Stimulated activated memory B cell treated with anti-CD40 and anti-IgM and Interleukin-4, amounts not matched to agents 10 μg/mL and 1 μg/mL and 100 μg/mL, for 72 hours (primary cell): Measurements from ENCODE around the gene ZCWPW1.
"Not testable (repeated sequence)": the region's sequence is repeated elsewhere in the genome, so short reads cannot be mapped to it uniquely, and the experiment has no call there.

Source experiments
- ATAC-seq: fragments of 150-1000 bp; cut with Tn5 transposase; 2 replicates; pipeline ENCODE4 v1.10.0; 2021
- H3K27ac Mint-ChIP-seq: one replicate; pipeline ENCODE4 v1.8.0; 2022; ENCODE audit warnings: mild to moderate bottlenecking, mixed read lengths
- H3K27me3 Mint-ChIP-seq: one replicate; pipeline ENCODE4 v1.8.0; 2022; ENCODE audit warnings: mixed read lengths
- H3K36me3 Mint-ChIP-seq: one replicate; pipeline ENCODE4 v1.8.0; 2022; ENCODE audit warnings: mixed read lengths
- H3K4me1 Mint-ChIP-seq: one replicate; pipeline ENCODE4 v1.8.0; 2022; ENCODE audit warnings: mixed read lengths
- H3K4me3 Mint-ChIP-seq: one replicate; pipeline ENCODE4 v1.8.0; 2022; ENCODE audit warnings: mild to moderate bottlenecking, moderate library complexity, mixed read lengths
- H3K9me3 Mint-ChIP-seq: one replicate; pipeline ENCODE4 v1.8.0; 2022; ENCODE audit warnings: mixed read lengths

The ZCWPW1 gene

DNA sequence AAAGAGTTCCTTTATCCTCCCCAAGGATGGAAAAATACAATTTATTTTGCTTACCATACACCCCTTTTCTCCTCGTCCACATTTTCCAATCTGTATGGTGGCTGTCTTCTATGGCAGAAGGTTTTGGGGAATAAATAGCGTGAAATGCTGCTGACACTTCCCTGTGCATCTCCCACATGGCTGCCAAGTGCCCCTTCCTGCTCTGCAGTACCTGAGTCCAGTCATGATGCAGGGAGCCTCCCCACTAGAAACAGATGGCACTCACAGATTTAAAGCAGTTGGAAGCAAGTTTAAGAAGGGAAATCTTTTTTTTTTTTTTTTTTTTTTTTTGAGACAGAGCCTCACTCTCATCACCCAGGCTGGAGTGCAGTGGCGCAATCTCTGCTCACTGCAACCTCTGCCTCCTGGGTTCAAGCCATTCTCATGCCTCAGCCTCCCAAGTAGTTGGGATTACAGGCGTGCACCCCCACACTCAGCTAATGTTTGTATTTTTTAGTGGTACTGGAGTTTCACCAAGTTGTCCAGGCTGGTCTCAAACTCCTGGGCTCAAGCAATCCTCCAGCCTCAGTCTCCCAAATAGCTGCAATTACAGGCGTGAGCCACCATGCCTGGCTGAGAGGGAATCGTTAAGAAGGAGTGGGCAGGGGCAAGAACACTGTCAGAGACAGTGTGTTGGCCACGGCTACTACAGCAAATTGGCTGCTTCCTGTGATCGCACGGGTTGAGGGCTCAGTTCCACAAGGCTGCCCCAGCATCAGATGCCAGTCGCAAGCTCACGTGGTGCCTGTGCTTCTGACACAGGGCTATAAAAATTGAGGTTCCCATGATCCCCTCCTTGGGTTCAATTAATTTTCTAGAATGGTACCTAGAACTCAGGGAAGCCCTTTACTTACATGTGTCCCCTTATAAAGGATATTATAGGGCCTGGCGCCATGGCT is 60.6 kb downstream of the ZCWPW1 start:
- Mint-ChIP-seq H3K4me3 (peak overlapping the region; percentile 46), H3K27me3 (no peaks in the 10 kb centered on the region), H3K27ac (peak overlapping the region; percentile 94)

DNA sequence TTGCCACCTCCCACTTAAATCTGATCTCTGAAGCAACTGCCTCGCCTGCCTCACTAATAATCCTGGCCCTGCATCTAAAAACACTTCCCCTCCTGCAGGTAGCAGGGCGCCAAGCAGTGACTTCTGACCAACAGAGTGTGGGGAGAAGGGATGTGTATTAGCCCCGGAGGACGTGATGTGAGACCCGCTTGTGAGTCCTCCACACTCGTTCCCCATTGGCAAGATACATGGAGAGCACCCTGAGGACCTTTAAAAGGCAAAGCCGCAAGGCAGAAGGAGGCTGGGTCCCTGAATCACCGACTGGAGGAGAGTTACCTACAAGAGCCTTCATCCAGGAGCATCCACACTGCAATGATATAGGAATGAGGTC is 61.3 kb downstream of the ZCWPW1 start:
- no peak for ATAC-seq
- H3K27ac Mint-ChIP-seq, result peak overlapping the region; percentile 94
- H3K4me1 Mint-ChIP-seq, result peaks cover 83% of the 10 kb centered on the region
- peak overlapping the region; percentile 48 for H3K4me3 Mint-ChIP-seq
- H3K27me3 Mint-ChIP-seq, result no peaks in the 10 kb centered on the region
- no peaks in the 10 kb centered on the region for H3K9me3 Mint-ChIP-seq
- H3K36me3 Mint-ChIP-seq, result peaks cover 24% of the 10 kb centered on the region

More for the DNA sequence above, 60.6 kb downstream of the ZCWPW1 start:
- no peaks in the 10 kb centered on the region for H3K9me3 Mint-ChIP-seq
- ATAC-seq, result peak; percentile 54
- peaks cover 17% of the 10 kb centered on the region for H3K36me3 Mint-ChIP-seq
- H3K4me1 Mint-ChIP-seq, result peaks cover 91% of the 10 kb centered on the region

GRCh38 chr7:100366411-100367250 is 61.9 kb downstream of the ZCWPW1 start:
- Mint-ChIP-seq H3K4me3 (peak overlapping the region; percentile 49), H3K36me3 (peaks cover 30% of the 10 kb centered on the region), H3K4me1 (peaks cover 77% of the 10 kb centered on the region), H3K27ac (peak overlapping the region; percentile 94), H3K27me3 (no peaks in the 10 kb centered on the region), H3K9me3 (no peaks in the 10 kb centered on the region)
- ATAC-seq, result peak; percentile 44

DNA sequence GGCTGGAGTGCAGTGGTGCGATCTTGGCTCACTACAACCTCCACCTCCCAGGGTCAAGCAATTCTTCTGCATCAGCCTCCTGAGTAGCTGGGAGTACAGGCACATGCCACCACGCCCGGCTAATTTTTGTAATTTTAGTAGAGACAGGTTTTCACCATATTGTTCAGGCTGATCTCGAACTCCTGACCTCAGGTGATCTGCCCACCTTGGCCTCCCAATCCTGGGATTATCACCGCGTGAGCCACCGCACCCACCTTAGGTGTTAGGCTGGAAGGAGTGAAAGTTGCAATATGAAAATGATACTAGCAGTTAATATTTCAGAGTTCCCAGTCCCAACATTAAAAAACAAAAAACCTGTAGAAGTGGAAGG is 62.5 kb downstream of the ZCWPW1 start:
- H3K4me1 Mint-ChIP-seq, result peaks cover 71% of the 10 kb centered on the region
- H3K4me3 Mint-ChIP-seq, result peak overlapping the region; percentile 49
- H3K36me3 Mint-ChIP-seq, result peaks cover 37% of the 10 kb centered on the region
- ATAC-seq, H3K27me3 Mint-ChIP-seq, H3K9me3 Mint-ChIP-seq: not testable (repeated sequence)
- peak overlapping the region; percentile 94 for H3K27ac Mint-ChIP-seq

DNA sequence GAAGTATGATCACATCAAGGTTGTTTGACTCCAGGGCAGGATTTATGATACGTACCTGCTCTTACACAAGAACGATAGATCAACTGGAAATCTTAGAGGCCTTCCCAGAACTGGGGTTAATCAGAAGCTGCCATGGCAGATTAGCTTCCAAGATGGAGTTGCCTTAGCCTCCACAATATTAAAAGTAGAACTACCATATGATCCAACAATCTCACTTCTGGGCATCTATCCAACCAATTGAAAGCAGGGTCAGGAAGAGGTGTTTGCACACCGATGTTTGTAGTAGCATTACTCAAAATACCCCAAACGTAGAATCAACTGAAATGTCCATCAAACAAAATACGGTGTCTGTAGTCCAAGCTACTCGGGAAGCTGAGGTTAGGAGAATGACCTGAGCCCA is 64.0 kb downstream of the ZCWPW1 start:
- no peak overlapping the region for H3K27ac Mint-ChIP-seq
- peaks cover 50% of the 10 kb centered on the region for H3K36me3 Mint-ChIP-seq
- ATAC-seq, result no peak
- no peaks in the 10 kb centered on the region for H3K9me3 Mint-ChIP-seq
- H3K4me3 Mint-ChIP-seq, result no peak overlapping the region
- H3K27me3 Mint-ChIP-seq, result no peaks in the 10 kb centered on the region
- peaks cover 59% of the 10 kb centered on the region for H3K4me1 Mint-ChIP-seq

DNA sequence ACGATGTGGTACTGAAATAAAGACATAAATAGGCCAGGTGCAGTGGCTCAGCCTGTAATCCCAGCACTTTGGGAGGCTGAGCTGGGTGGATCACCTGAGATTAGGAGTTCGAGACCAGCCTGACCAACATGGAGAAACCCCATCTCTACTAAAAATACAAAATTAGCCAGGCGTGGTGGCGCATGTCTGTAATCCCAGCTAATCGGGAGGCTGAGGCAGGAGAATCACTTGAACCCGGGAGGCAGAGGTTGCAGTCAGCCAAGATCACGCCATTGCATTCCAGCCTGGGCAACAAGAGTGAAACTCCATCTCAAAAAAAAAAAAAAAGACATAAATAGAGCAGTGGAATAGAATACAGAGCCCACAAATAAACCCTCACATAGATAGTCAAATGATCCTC is 64.7 kb downstream of the ZCWPW1 start:
- not testable (repeated sequence) for H3K27ac Mint-ChIP-seq, ATAC-seq, H3K9me3 Mint-ChIP-seq, H3K4me3 Mint-ChIP-seq, H3K27me3 Mint-ChIP-seq
- Mint-ChIP-seq H3K36me3 (peaks cover 56% of the 10 kb centered on the region), H3K4me1 (peaks cover 53% of the 10 kb centered on the region)

DNA sequence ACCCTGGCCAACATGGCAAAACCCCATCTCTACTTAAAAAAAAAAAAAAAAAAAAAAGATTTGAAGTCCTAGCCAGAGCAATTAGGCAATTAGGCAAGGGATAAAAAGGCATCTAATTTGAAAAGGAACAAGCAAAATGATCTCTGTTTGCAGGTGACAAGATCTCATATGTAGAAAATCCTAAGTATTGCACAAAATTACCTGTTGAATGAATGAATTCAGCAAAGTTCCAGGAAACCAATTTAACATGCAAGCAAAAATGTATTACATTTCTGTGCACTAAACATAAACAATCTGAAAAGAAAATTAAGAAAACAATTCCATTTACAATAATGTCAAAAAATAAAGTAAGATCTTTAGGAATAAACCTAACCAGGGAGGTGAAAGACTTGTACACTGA is 65.4 kb downstream of the ZCWPW1 start:
- H3K4me1 Mint-ChIP-seq, result peaks cover 53% of the 10 kb centered on the region
- ATAC-seq, result no peak
- peaks cover 61% of the 10 kb centered on the region for H3K36me3 Mint-ChIP-seq
- H3K27me3 Mint-ChIP-seq, result no peaks in the 10 kb centered on the region
- no peaks in the 10 kb centered on the region for H3K9me3 Mint-ChIP-seq
- H3K27ac Mint-ChIP-seq, result no peak overlapping the region
- no peak overlapping the region for H3K4me3 Mint-ChIP-seq

GRCh38 chr7:100360135-100360854 is 68.2 kb downstream of the ZCWPW1 start:
- Mint-ChIP-seq H3K4me3 (no peak overlapping the region), H3K4me1 (peaks cover 37% of the 10 kb centered on the region), H3K36me3 (peaks cover 80% of the 10 kb centered on the region), H3K27ac (peak overlapping the region; percentile 52), H3K27me3 (no peaks in the 10 kb centered on the region), H3K9me3 (no peaks in the 10 kb centered on the region)
- ATAC-seq, result no peak

GRCh38 chr7:100358857-100359212 is 69.7 kb downstream of the ZCWPW1 start:
- Mint-ChIP-seq H3K4me3 (no peak overlapping the region), H3K9me3 (no peaks in the 10 kb centered on the region), H3K4me1 (peaks cover 27% of the 10 kb centered on the region), H3K27ac (peak overlapping the region; percentile 52), H3K36me3 (peaks cover 79% of the 10 kb centered on the region), H3K27me3 (no peaks in the 10 kb centered on the region)
- ATAC-seq, result no peak

DNA sequence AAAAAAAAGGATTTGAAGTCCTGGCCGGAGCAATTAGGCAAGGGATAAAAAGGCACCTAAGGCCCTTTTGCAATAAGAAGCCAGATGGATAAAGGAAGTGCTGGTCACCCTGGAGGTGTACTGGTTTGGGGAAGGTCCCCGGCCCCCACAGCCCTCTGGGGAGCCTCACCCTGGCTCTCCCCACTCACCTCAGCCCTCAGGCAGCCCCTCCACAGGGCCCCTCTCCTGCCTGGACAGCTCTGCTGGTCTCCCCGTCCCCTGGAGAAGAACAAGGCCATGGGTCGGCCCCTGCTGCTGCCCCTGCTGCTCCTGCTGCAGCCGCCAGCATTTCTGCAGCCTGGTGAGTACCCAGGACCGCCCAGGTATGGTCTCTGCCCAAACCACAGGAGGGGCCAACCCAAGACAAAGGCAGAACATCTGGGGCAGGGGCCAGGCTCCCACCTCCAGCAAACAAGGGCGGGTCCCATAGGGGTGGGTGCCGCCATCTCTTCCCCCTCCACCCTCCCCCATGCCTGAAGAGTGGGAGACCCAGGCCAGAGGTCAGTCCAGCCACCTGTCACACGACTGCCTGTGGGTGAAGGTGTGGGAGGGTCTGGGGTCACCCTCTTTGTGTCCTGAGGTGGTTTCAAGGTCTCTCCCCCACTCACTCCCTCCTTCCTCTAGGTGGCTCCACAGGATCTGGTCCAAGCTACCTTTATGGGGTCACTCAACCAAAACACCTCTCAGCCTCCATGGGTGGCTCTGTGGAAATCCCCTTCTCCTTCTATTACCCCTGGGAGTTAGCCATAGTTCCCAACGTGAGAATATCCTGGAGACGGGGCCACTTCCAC is 70.3 kb downstream of the ZCWPW1 start, which contains the start of gene PILRB:
TSS of gene PILRB (plus strand) at position 91 of the 830 bp plus-strand sequence. CDS start at position 277, 186 bp downstream.
- peak; percentile 80 for ATAC-seq
- peaks cover 79% of the 10 kb centered on the region for H3K36me3 Mint-ChIP-seq
- no peaks in the 10 kb centered on the region for H3K9me3 Mint-ChIP-seq
- H3K4me3 Mint-ChIP-seq, result no peak within 1 kb of the TSS
- H3K27me3 Mint-ChIP-seq, result no peaks in the 10 kb centered on the region
- peaks cover 27% of the 10 kb centered on the region for H3K4me1 Mint-ChIP-seq
- H3K27ac Mint-ChIP-seq, result peak within 1 kb of the TSS; percentile 52

DNA sequence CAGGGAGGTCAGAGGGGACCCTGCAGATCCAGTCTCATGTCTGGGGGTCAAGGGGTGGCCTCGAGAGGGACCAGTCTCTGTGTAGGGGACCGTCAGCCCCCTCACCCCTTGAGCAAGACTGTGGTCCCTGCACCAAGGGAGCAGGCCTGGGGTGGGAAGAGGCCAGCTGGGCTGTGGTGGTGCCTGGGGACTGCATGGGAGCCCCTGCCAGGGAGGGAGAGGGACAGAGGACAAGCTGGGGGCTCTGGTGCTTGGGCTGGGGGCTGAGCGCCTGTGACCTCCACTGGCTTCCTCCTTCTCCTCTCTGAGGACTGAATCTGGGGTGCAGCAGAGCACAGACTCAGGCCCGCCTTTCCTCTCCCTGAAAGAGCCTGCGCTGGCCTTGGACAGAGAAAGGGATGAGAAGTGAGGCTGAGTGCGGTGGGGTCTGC is 71.4 kb downstream of the ZCWPW1 start:
- no peak overlapping the region for H3K4me3 Mint-ChIP-seq
- H3K27me3 Mint-ChIP-seq, result no peaks in the 10 kb centered on the region
- H3K36me3 Mint-ChIP-seq, result peaks cover 75% of the 10 kb centered on the region
- H3K27ac Mint-ChIP-seq, result peak overlapping the region; percentile 52
- no peaks in the 10 kb centered on the region for H3K9me3 Mint-ChIP-seq
- peaks cover 30% of the 10 kb centered on the region for H3K4me1 Mint-ChIP-seq
- no peak for ATAC-seq

- H3K4me3 Mint-ChIP-seq, result no peak overlapping the region
- peak overlapping the region; percentile 30 for H3K27ac Mint-ChIP-seq
- H3K36me3 Mint-ChIP-seq, result peaks cover 72% of the 10 kb centered on the region
- ATAC-seq, result no peak
- peaks cover 33% of the 10 kb centered on the region for H3K4me1 Mint-ChIP-seq
- no peaks in the 10 kb centered on the region for H3K9me3 Mint-ChIP-seq
- H3K27me3 Mint-ChIP-seq, result no peaks in the 10 kb centered on the region
Measured at GRCh38 chr7:100356416-100357068, 72.0 kb downstream of the ZCWPW1 start.

GRCh38 chr7:100353685-100354330 is 74.7 kb downstream of the ZCWPW1 start:
- Mint-ChIP-seq H3K4me1 (peaks cover 44% of the 10 kb centered on the region), H3K36me3 (peaks cover 72% of the 10 kb centered on the region), H3K4me3 (no peak overlapping the region), H3K27ac (peak overlapping the region; percentile 58), H3K27me3 (no peaks in the 10 kb centered on the region), H3K9me3 (no peaks in the 10 kb centered on the region)
- no peak for ATAC-seq
